ENCODE data around the gene TMEM245.

TMEM245 gene

DNA sequence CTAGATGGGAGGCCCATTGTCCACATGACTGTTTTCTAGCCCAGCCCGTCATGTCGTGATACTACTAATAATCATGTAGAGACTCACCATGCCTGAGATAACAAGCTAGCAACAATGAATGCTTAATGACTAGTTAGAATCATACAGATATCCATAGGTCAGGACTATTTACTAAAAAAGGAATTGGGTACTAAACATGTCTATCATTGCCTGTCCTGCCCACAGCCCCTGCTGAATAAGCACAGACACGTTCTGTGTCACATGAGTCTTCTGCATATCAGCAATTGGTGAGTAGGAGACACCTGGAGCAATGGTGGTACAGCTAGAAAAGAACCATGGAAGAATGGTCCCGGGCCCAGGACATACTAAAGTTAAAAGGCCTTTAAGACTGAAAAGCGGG, 29.3 kb upstream of the TMEM245 start:
- H3K27ac ChIP-seq = no peak overlapping the region
- H2AFZ ChIP-seq = no peak overlapping the region
- H3K79me2 ChIP-seq = no peaks in the 10 kb centered on the region
- TF ChIP-seq, protein P1, sequence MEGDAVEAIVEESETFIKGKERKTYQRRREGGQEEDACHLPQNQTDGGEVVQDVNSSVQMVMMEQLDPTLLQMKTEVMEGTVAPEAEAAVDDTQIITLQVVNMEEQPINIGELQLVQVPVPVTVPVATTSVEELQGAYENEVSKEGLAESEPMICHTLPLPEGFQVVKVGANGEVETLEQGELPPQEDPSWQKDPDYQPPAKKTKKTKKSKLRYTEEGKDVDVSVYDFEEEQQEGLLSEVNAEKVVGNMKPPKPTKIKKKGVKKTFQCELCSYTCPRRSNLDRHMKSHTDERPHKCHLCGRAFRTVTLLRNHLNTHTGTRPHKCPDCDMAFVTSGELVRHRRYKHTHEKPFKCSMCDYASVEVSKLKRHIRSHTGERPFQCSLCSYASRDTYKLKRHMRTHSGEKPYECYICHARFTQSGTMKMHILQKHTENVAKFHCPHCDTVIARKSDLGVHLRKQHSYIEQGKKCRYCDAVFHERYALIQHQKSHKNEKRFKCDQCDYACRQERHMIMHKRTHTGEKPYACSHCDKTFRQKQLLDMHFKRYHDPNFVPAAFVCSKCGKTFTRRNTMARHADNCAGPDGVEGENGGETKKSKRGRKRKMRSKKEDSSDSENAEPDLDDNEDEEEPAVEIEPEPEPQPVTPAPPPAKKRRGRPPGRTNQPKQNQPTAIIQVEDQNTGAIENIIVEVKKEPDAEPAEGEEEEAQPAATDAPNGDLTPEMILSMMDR (IDR thresholded peaks at IDR 0.05) = no peak
- H3K27me3 ChIP-seq (ENCODE audit: control insufficient read depth, insufficient read depth, low read length) = no peaks in the 10 kb centered on the region
- H3K9ac ChIP-seq = no peak overlapping the region
- no peak overlapping the region for H3K4me3 ChIP-seq (ENCODE audit: low read depth, low read length)
- H3K4me1 ChIP-seq = no peaks in the 10 kb centered on the region
- H3K9me3 ChIP-seq (ENCODE audit: control insufficient read depth, low read length) = no peaks in the 10 kb centered on the region
- H3K4me2 ChIP-seq (ENCODE audit: low read length) = no peak overlapping the region
- no peaks in the 10 kb centered on the region for H3K36me3 ChIP-seq (ENCODE audit: control insufficient read depth, insufficient read depth, low read length)

DNA sequence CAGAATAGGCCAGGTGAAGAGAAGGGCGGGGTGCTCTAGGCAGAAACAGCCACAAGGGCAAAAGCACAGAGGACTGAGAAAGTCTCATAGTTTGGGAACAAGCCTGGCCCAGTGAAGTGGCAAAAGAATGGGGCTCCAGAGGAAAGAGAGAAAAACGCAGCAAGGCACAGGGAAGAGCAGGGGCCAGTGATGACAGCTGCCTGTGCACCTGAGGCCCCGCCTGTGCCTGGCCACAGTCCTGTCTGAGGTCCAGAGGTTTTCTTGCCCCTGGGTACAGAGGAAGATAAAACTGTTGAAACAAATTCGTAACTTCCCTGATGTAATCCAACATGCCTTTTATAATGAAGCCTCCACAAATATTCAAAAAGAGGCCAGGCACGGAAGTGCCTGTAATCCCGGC, 25.3 kb upstream of the TMEM245 start:
- no peaks in the 10 kb centered on the region for H3K9me3 ChIP-seq (ENCODE audit: control insufficient read depth, low read length)
- TF ChIP-seq, protein P1 (IDR thresholded peaks at IDR 0.05) = no peak
- no peaks in the 10 kb centered on the region for H3K4me1 ChIP-seq
- H3K27me3 ChIP-seq (ENCODE audit: control insufficient read depth, insufficient read depth, low read length) = no peaks in the 10 kb centered on the region
- H3K79me2 ChIP-seq = no peaks in the 10 kb centered on the region
- no peak overlapping the region for H3K4me3 ChIP-seq (ENCODE audit: low read depth, low read length)
- H3K4me2 ChIP-seq (ENCODE audit: low read length) = no peak overlapping the region
- no peaks in the 10 kb centered on the region for H3K36me3 ChIP-seq (ENCODE audit: control insufficient read depth, insufficient read depth, low read length)
- no peak overlapping the region for H2AFZ ChIP-seq
- no peak overlapping the region for H3K9ac ChIP-seq
- H3K27ac ChIP-seq = no peak overlapping the region

DNA sequence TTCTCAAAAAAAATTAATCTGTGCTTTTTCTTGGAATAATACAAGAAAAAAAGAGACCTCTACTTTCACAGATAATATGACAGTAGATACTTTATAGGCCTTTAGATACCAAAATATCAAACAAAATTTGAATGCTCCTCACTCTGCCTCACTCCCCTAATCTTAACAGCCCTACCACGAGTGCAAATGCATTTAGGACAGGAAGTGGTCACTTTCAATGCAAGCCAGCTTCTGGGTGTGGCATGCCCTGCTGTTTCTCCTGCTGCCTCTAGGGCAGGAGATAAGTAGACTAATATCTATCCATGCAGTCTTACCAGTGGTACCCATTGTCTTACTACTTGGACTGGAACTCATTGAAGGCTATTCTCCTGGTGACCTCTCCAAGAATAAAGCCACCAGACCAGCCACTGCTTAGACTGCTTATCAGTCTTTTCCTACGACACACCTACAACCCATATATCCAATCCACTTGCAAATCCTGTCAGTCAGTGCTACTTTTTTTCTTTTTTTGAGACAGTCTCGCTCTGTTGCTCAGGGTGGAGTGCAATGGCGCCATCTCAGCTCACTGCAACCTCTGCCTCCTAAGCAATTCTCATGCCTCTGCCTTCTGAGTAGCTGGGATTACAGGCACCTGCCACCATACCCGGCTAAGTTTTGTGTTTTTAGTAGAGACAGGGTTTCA, 24.3 kb upstream of the TMEM245 start:
- Histone ChIP-seq H3K9ac (no peak overlapping the region), H3K4me1 (no peaks in the 10 kb centered on the region), H3K4me2 (ENCODE audit: low read length) (no peak overlapping the region), H3K4me3 (ENCODE audit: low read depth, low read length) (no peak overlapping the region), H2AFZ (no peak overlapping the region), H3K27ac (no peak overlapping the region), H3K36me3 (ENCODE audit: control insufficient read depth, insufficient read depth, low read length) (no peaks in the 10 kb centered on the region), H3K27me3 (ENCODE audit: control insufficient read depth, insufficient read depth, low read length) (no peaks in the 10 kb centered on the region), H3K9me3 (ENCODE audit: control insufficient read depth, low read length) (no peaks in the 10 kb centered on the region), H3K79me2 (no peaks in the 10 kb centered on the region)
- TF ChIP-seq, protein P1 (IDR thresholded peaks at IDR 0.05) = no peak

DNA sequence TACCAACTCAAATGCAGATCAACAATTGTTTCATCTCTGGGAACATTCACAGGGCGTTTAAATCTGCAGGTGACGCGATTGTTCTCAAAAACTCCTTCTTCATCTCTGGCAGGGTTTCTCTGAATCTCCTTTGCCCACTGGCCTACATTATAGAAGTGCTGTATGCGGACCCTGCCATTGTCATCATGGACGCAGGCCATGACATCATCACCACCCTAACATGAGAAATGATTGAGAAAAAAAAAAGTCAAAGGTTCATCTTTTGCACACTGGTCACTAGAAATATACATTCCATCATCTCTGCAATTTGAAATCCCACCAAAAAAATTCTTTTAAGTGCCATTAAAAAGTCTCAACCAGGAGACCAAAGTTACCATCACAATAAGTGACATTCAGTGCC, 21.6 kb upstream of the TMEM245 start:
- Histone ChIP-seq H2AFZ (no peak overlapping the region), H3K4me1 (no peaks in the 10 kb centered on the region), H3K27ac (no peak overlapping the region), H3K9me3 (ENCODE audit: control insufficient read depth, low read length) (no peaks in the 10 kb centered on the region), H3K36me3 (ENCODE audit: control insufficient read depth, insufficient read depth, low read length) (no peaks in the 10 kb centered on the region), H3K27me3 (ENCODE audit: control insufficient read depth, insufficient read depth, low read length) (no peaks in the 10 kb centered on the region), H3K9ac (no peak overlapping the region), H3K79me2 (no peaks in the 10 kb centered on the region), H3K4me3 (ENCODE audit: low read depth, low read length) (no peak overlapping the region), H3K4me2 (ENCODE audit: low read length) (no peak overlapping the region)
- TF ChIP-seq, protein P1 (IDR thresholded peaks at IDR 0.05) = no peak

DNA sequence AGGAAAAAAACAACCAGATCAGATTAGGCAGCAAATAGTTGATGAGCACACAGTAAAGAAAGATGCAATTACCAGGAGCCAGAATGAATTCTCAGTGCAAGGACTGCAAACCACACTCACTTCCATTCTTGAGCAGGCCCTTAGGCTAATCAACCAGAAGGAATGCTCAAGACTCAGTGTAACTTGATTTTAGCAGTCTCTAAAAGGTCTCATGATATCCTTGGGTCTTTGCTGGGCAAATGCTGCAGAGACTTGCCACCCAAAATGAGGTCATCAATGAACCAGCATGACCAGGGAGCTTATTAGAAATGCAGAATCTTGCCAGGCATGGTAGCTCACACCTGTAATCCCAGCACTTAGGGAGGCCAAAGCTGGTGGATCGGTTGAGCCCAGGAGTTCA, 20.1 kb upstream of the TMEM245 start:
- Histone ChIP-seq H2AFZ (no peak overlapping the region), H3K4me1 (no peaks in the 10 kb centered on the region)
- TF ChIP-seq, protein P1 (IDR thresholded peaks at IDR 0.05) = no peak

More for the DNA sequence above, 20.1 kb upstream of the TMEM245 start:
- Histone ChIP-seq H3K27ac (no peak overlapping the region), H3K27me3 (ENCODE audit: control insufficient read depth, insufficient read depth, low read length) (no peaks in the 10 kb centered on the region), H3K79me2 (no peaks in the 10 kb centered on the region), H3K9me3 (ENCODE audit: control insufficient read depth, low read length) (no peaks in the 10 kb centered on the region), H3K4me3 (ENCODE audit: low read depth, low read length) (no peak overlapping the region), H3K36me3 (ENCODE audit: control insufficient read depth, insufficient read depth, low read length) (no peaks in the 10 kb centered on the region), H3K9ac (no peak overlapping the region), H3K4me2 (ENCODE audit: low read length) (no peak overlapping the region)
